Heart left ventricle (tissue), 16 donors: ENCODE results near the gene RTL10. TPM values are rescaled to one million over a fixed set of nuclear protein-coding genes. Genes with fewer than 3 reads are reported as not detected.

Source experiments
- ATAC-seq, 4 donors: fragments of 200-7000 bp; cut with Tn5 transposase; one replicate each; pipeline ENCODE4 v1.9.1; 2020 to 2022; ENCODE audit warnings: moderate library complexity in 4 of 4, mild to moderate bottlenecking in 3 of 4, moderate number of reproducible peaks in 1 of 4
- DNase-seq, 5 donors: peaks; one replicate each; pipeline ENCODE4 v3.0.0-alpha.2; 2020
- H3K27ac ChIP-seq, 12 donors: fragments of 200-600 bp; sonication (generic) in 4 of 12; one replicate each; pipeline versions ENCODE4 v1.5.0 to v1.8.0; 2016 to 2022; ENCODE audit warnings: mild to moderate bottlenecking in 2 of 12
- H3K27me3 ChIP-seq, 9 donors: fragments of 200-600 bp; sonication (generic) in 2 of 9; one replicate each; pipeline versions ENCODE4 v1.5.1 to v1.8.0; 2016 to 2022; ENCODE audit warnings: mild to moderate bottlenecking in 3 of 9
- H3K36me3 ChIP-seq, 9 donors: fragments of 200-600 bp; sonication (generic) in 2 of 9; one replicate each; pipeline versions ENCODE4 v1.5.0 to v1.8.0; 2018 to 2022; ENCODE audit warnings: mild to moderate bottlenecking in 2 of 9
- H3K4me1 ChIP-seq, 12 donors: fragments of 200-600 bp; sonication (generic) in 4 of 12; one replicate each; pipeline versions ENCODE4 v1.5.0 to v1.8.0; 2016 to 2022; ENCODE audit warnings: mild to moderate bottlenecking in 3 of 12
- H3K4me3 ChIP-seq, 12 donors: fragments of 200-600 bp; sonication (generic) in 4 of 12; one replicate each; pipeline versions ENCODE4 v1.5.0 to v1.8.0; 2017 to 2022; ENCODE audit warnings: mild to moderate bottlenecking in 9 of 12, moderate library complexity in 4 of 12
- H3K9me3 ChIP-seq, 12 donors: fragments of 200-600 bp; sonication (generic) in 4 of 12; one replicate each; pipeline versions ENCODE4 v1.5.0 to v1.8.0; 2016 to 2022; ENCODE audit warnings: mild to moderate bottlenecking in 1 of 12
- CTCF ChIP-seq, 12 donors: fragments of 200-600 bp; sonication (generic) in 4 of 12; IDR thresholded peaks; one replicate each; pipeline versions ENCODE4 v1.5.0 to v1.8.0; 2018 to 2022; ENCODE audit warnings: antibody characterized with exemption in 12 of 12, mild to moderate bottlenecking in 5 of 12
- POLR2A ChIP-seq, 2 donors: fragments of 450-650 bp; IDR thresholded peaks; one replicate each; pipeline ENCODE4 v1.6.1; 2017; ENCODE audit warnings: antibody characterized with exemption in 2 of 2, mild to moderate bottlenecking in 2 of 2, moderate library complexity in 2 of 2
- WGBS, 4 donors: extraction: QIAGEN DNeasy Blood & Tissue Kit in 2 of 4; methylation state at CpG; one replicate each; pipeline versions ENCODE4 v1.1.5 to v1.1.7; 2013 to 2018; 5-methylcytosine and 5-hydroxymethylcytosine counted together
- intact Hi-C, 10 donors: fragments of 100-400 bp; cut with DNase I; formaldehyde crosslinking; loops; one replicate each; pipeline versions ENCODE4 v1.11.1 to v1.14.2; 2022
- polyA plus RNA-seq, 2 donors: library from polyadenylated mRNA; stranded (reverse); fragments of 200-250 nt; gene quantifications; one replicate each; pipeline ENCODE4 v1.2.3, GENCODE V29; 2013
- total RNA-seq, 9 donors: library from RNA; depleted of rRNA in 2 of 9; stranded (reverse); fragments of >200 nt in 2 of 9; fragmentation: NEBNext Ultra II Directional in 3 of 9; extraction: Animal tissue kit (Norgen Biotek cat#: 25700) in 3 of 9; gene quantifications; one replicate each; pipeline versions ENCODE4 v1.1.0 to v1.2.4, GENCODE V29; 2016 to 2023
- donor health status: ischemic (EF 13 %, LVEDD 7.1; RV severe dilation, severe dysfunction).
- donor health status: healthy with polysubstance abuse.
- donor health status: DM: no; HTN: yes; CAD: no.
- donor health status: DM: no; HTN: no; CAD: no.
- donor health status: ischemic (EF 25% LVEDD 6.9; RV normal size, moderate dysfunction).
- donor health status: ischemic (EF 25% LVEDD 5.7; RV mildly dilated, moderate dysfunction).
- donor health status: healthy.
- donor health status: DM: yes; HTN: yes; CAD: no.
- donor health status: ischemic (EF 35%, LVEDD 5.7; RV mildly dilated, moderate dysfunction).
- donor health status: nonischemic (EF 11% LVEDD 7.7; RV severe dilation, severe dysfunction).
- donor health status: DM: yes; HTN: yes; CAD: no.
- donor health status: PGD.
- donor health status: ischemic (EF 29% LVEDD 5.4; RV normal size, mild dysfunction).
- donor health status: nonischemic (EF 23%, LVEDD 6.1; RV moderate dilation, normal function).

RTL10 gene
- total and polyA plus RNA-seq, 11 donors: 4.6 to 11.6 (median 7.5) TPM

- H3K27ac ChIP-seq: no peak overlapping the region
- DNase-seq: no peak
- H3K27me3 ChIP-seq: no peaks in the 10 kb centered on the region
- 84 to 90% (median 87%) methylated on average over 9 of the region's 9 CpGs for WGBS, 4 donors
- no peaks in the 10 kb centered on the region for H3K4me1 ChIP-seq
- H3K9me3 ChIP-seq: no peaks in the 10 kb centered on the region
- no peak for ATAC-seq
- intact Hi-C loops: no loop called here
- TF ChIP-seq POLR2A (IDR thresholded peaks at IDR 0.05) (no peak), CTCF (IDR thresholded peaks at IDR 0.05) (no peak)
- peaks cover 0 to 39% (median 17%) of the 10 kb centered on the region in 9 donors for H3K36me3 ChIP-seq
- H3K4me3 ChIP-seq: no peak overlapping the region
These were observed 48.4 kb upstream of the RTL10 start for GRCh38 chr22:19903031-19903430.

- DNase-seq: no peak
- H3K36me3 ChIP-seq: peaks cover 0 to 45% (median 23%) of the 10 kb centered on the region in 9 donors
- no peak for ATAC-seq
- H3K9me3 ChIP-seq: no peaks in the 10 kb centered on the region
- intact Hi-C loops: no loop called here
- no peak overlapping the region for H3K4me3 ChIP-seq
- no peak overlapping the region for H3K27ac ChIP-seq
- no peaks in the 10 kb centered on the region for H3K4me1 ChIP-seq
- 87 to 92% (median 89%) methylated on average over 7 of the region's 7 CpGs for WGBS, 4 donors
- no peak for TF ChIP-seq CTCF (IDR thresholded peaks at IDR 0.05)
- no peak for TF ChIP-seq POLR2A (IDR thresholded peaks at IDR 0.05)
- H3K27me3 ChIP-seq: no peaks in the 10 kb centered on the region
These were observed 47.6 kb upstream of the RTL10 start for GRCh38 chr22:19902245-19902715.

GRCh38 chr22:19901577-19902244, 47.0 kb upstream of the RTL10 start:
- Histone ChIP-seq H3K4me3 (no peak overlapping the region), H3K27ac (no peak overlapping the region), H3K36me3 (peaks cover 0 to 50% (median 23%) of the 10 kb centered on the region in 9 donors), H3K9me3 (no peaks in the 10 kb centered on the region), H3K4me1 (no peaks in the 10 kb centered on the region), H3K27me3 (no peaks in the 10 kb centered on the region)
- TF ChIP-seq POLR2A (IDR thresholded peaks at IDR 0.05) (no peak), CTCF (IDR thresholded peaks at IDR 0.05) (no peak)
- ATAC-seq: no peak
- DNase-seq: no peak
- intact Hi-C loops: no loop called here
- WGBS, 4 donors: 86 to 94% (median 92%) methylated on average over 11 of the region's 11 CpGs

GRCh38 chr22:19900707-19901436, 46.2 kb upstream of the RTL10 start:
- intact Hi-C loops: no loop called here
- DNase-seq: peak in 1 of 5 donors; percentile 50
- Histone ChIP-seq H3K9me3 (no peaks in the 10 kb centered on the region), H3K27me3 (no peaks in the 10 kb centered on the region), H3K4me1 (no peaks in the 10 kb centered on the region), H3K4me3 (no peak overlapping the region), H3K27ac (no peak overlapping the region), H3K36me3 (peaks cover 0 to 42% (median 23%) of the 10 kb centered on the region in 9 donors)
- TF ChIP-seq POLR2A (IDR thresholded peaks at IDR 0.05) (no peak), CTCF (IDR thresholded peaks at IDR 0.05) (no peak)
- WGBS, 4 donors: 89 to 96% (median 91%) methylated on average over 11 to 13 of the region's 13 CpGs
- no peak for ATAC-seq
